Gastroesophageal sphincter (tissue), 4 donors: ENCODE data around the gene TMEM181. TPM values are rescaled to one million over a fixed set of nuclear protein-coding genes. Genes with fewer than 3 reads are reported as not detected.
A peak's percentile ranks its signal among the peaks of the same experiment; 100 is the strongest.
"Not testable (repeated sequence)": the region's sequence is repeated elsewhere in the genome, so short reads cannot be mapped to it uniquely, and the experiment has no call there.

Source experiments
- ATAC-seq: fragments of 150-250 bp; one replicate; pipeline ENCODE4 v1.9.1; 2016; ENCODE audit warnings: mild to moderate bottlenecking, moderate library complexity
- H3K27ac ChIP-seq, 4 donors: fragments of 200-600 bp; sonication (generic) in 3 of 4; 1 replicate in 3 of 4; 2 replicates in 1 of 4; pipeline ENCODE4 v1.5.1; 2016 to 2019
- H3K27me3 ChIP-seq: fragments of 200-600 bp; sonication (generic); one replicate; pipeline ENCODE4 v1.5.1; 2019
- H3K36me3 ChIP-seq, 2 donors: fragments of 200-600 bp; sonication (generic); one replicate each; pipeline ENCODE4 v1.5.1; 2019; ENCODE audit warnings: control low read depth in 1 of 2
- H3K4me1 ChIP-seq, 3 donors: fragments of 200-600 bp; sonication (generic); 1 replicate in 2 of 3; 2 replicates in 1 of 3; pipeline ENCODE4 v1.5.1; 2016 to 2019; ENCODE audit warnings: control low read depth in 2 of 3
- H3K4me3 ChIP-seq, 2 donors: fragments of 200-600 bp; sonication (generic); one replicate each; pipeline ENCODE4 v1.5.1; 2019; ENCODE audit warnings: mild to moderate bottlenecking in 1 of 2, moderate library complexity in 1 of 2
- H3K9me3 ChIP-seq, 3 donors: fragments of 200-600 bp; sonication (generic); one replicate each; pipeline ENCODE4 v1.5.1; 2017 to 2019; ENCODE audit warnings: control low read depth in 2 of 3
- CTCF ChIP-seq, 4 experiments: fragments of 200-600 bp in 2 of 4; fragments of 450-650 bp in 2 of 4; sonication (generic) in 1 of 4; IDR thresholded peaks; one replicate each; pipeline ENCODE4 v1.5.1; 2017 to 2019; ENCODE audit warnings: antibody characterized with exemption in 4 of 4, mild to moderate bottlenecking in 2 of 4, moderate library complexity in 2 of 4
- EP300 ChIP-seq: sonication (generic); formaldehyde crosslinking; IDR thresholded peaks from one replicate; pipeline ENCODE4 v1.6.1; 2017; ENCODE audit warnings: antibody characterized with exemption, mild to moderate bottlenecking
- POLR2A ChIP-seq, 2 donors: fragments of 450-650 bp; IDR thresholded peaks; one replicate each; pipeline ENCODE4 v1.6.1; 2017; ENCODE audit warnings: antibody characterized with exemption in 2 of 2, mild to moderate bottlenecking in 2 of 2, moderate library complexity in 1 of 2
- POLR2AphosphoS5 ChIP-seq: sonication (generic); formaldehyde crosslinking; IDR thresholded peaks from one replicate; pipeline ENCODE4 v1.6.1; 2017; ENCODE audit warnings: antibody characterized with exemption
- WGBS, 2 donors: methylation state at CpG; one replicate each; pipeline ENCODE4 v1.1.5; 2018; ENCODE audit warnings: low coverage in 1 of 2; 5-methylcytosine and 5-hydroxymethylcytosine counted together
- total RNA-seq, 4 donors: library from RNA; depleted of rRNA; stranded (reverse); fragments of >200 nt; gene quantifications; one replicate each; pipeline ENCODE4 v1.1.0, GENCODE V29; 2016

TMEM181 gene
- total RNA-seq, 4 donors from 2014 or later, result 26.8 to 38.3 (median 29.3) TPM

- no peaks in the 10 kb centered on the region for H3K9me3 ChIP-seq
- ATAC-seq, result no peak
- 83 to 100% methylated on average over 2 to 3 of the region's 4 CpGs for WGBS, 2 donors
- H3K4me1 ChIP-seq, result no peaks in the 10 kb centered on the region
- no peak for TF ChIP-seq POLR2AphosphoS5
- no peak for TF ChIP-seq EP300
- no peak for TF ChIP-seq POLR2A (IDR thresholded peaks at IDR 0.05)
- no peak for TF ChIP-seq CTCF (IDR thresholded peaks at IDR 0.05)
- H3K27me3 ChIP-seq, result no peaks in the 10 kb centered on the region
- H3K36me3 ChIP-seq, result peaks cover 0 to 91% of the 10 kb centered on the region in 2 donors
- no peak overlapping the region for H3K27ac ChIP-seq
- H3K4me3 ChIP-seq, result no peak overlapping the region
These were observed 37.7 kb downstream of the TMEM181 start for GRCh38 chr6:158597565-158597964.

GRCh38 chr6:158599635-158600034, 39.7 kb downstream of the TMEM181 start:
- ATAC-seq, result no peak
- no peak overlapping the region for H3K4me3 ChIP-seq
- no peaks in the 10 kb centered on the region for H3K9me3 ChIP-seq
- H3K27ac ChIP-seq, result no peak overlapping the region
- peaks cover 0 to 77% of the 10 kb centered on the region in 2 donors for H3K36me3 ChIP-seq
- 93 to 100% methylated on average over 3 to 4 of the region's 18 CpGs for WGBS, 2 donors
- no peak for TF ChIP-seq POLR2AphosphoS5
- TF ChIP-seq EP300, result no peak
- TF ChIP-seq POLR2A (IDR thresholded peaks at IDR 0.05), result no peak
- TF ChIP-seq CTCF (IDR thresholded peaks at IDR 0.05), result no peak
- no peaks in the 10 kb centered on the region for H3K27me3 ChIP-seq
- no peaks in the 10 kb centered on the region for H3K4me1 ChIP-seq

GRCh38 chr6:158603261-158604047, 43.6 kb downstream of the TMEM181 start:
- Histone ChIP-seq H3K4me1 (no peaks in the 10 kb centered on the region), H3K27me3 (no peaks in the 10 kb centered on the region), H3K27ac (no peak overlapping the region), H3K4me3 (no peak overlapping the region), H3K9me3 (no peaks in the 10 kb centered on the region), H3K36me3 (peaks cover 0 to 70% of the 10 kb centered on the region in 2 donors)
- no peak for TF ChIP-seq POLR2A (IDR thresholded peaks at IDR 0.05)
- no peak for TF ChIP-seq POLR2AphosphoS5
- no peak for TF ChIP-seq CTCF (IDR thresholded peaks at IDR 0.05)
- no peak for TF ChIP-seq EP300
- ATAC-seq, result no peak
- 56 to 81% methylated on average over 5 to 14 of the region's 15 CpGs for WGBS, 2 donors

- Histone ChIP-seq H3K36me3 (peaks cover 0 to 70% of the 10 kb centered on the region in 2 donors), H3K9me3 (no peaks in the 10 kb centered on the region), H3K27ac (no peak overlapping the region), H3K4me1 (no peaks in the 10 kb centered on the region), H3K27me3 (no peaks in the 10 kb centered on the region), H3K4me3 (no peak overlapping the region)
- WGBS, 2 donors, result 67 to 79% methylated on average over 2 of the region's 6 CpGs
- no peak for ATAC-seq
- TF ChIP-seq EP300, result no peak
These were observed 44.1 kb downstream of the TMEM181 start for GRCh38 chr6:158604048-158604406.

- TF ChIP-seq POLR2AphosphoS5, result no peak
- no peak for TF ChIP-seq EP300
- TF ChIP-seq CTCF (IDR thresholded peaks at IDR 0.05), result peak; percentile 43 to 79 (median 72)
- Histone ChIP-seq H3K4me1 (no peaks in the 10 kb centered on the region), H3K27me3 (no peaks in the 10 kb centered on the region), H3K9me3 (no peaks in the 10 kb centered on the region), H3K4me3 (no peak overlapping the region), H3K36me3 (peaks cover 0 to 71% of the 10 kb centered on the region in 2 donors), H3K27ac (no peak overlapping the region)
- WGBS, 2 donors, result 26 to 27% methylated on average over 7 to 13 of the region's 13 CpGs
- ATAC-seq, result peak; percentile 63
These were observed 45.5 kb downstream of the TMEM181 start for GRCh38 chr6:158605266-158605878.

- not testable (repeated sequence) for H3K4me3 ChIP-seq, H3K4me1 ChIP-seq, H3K9me3 ChIP-seq, ATAC-seq, H3K27me3 ChIP-seq, H3K27ac ChIP-seq
- H3K36me3 ChIP-seq, result peaks cover 0 to 73% of the 10 kb centered on the region in 2 donors
- whole genome bisulfite sequencing, 2 donors, result 78 to 94% methylated on average over 7 of the region's 15 CpGs
These were observed 46.1 kb downstream of the TMEM181 start for GRCh38 chr6:158606011-158606410.
